Neural cell (in vitro differentiated cells): ENCODE results near the gene NEDD4L.

Source experiments
- CTCF ChIP-seq: fragments of 450-650 bp; IDR thresholded peaks from 2 replicates; pipeline ENCODE4 v1.5.1; 2014; ENCODE audit warnings: antibody characterized with exemption, mild to moderate bottlenecking, moderate library complexity; ENCODE audit not compliant: poor library complexity, severe bottlenecking
- EP300 ChIP-seq: fragments of 450-650 bp; conservative IDR thresholded peaks from 2 replicates; pipeline ENCODE4 v1.6.1; 2014; ENCODE audit warnings: antibody characterized with exemption, mild to moderate bottlenecking, moderate library complexity; ENCODE audit not compliant: poor library complexity, severe bottlenecking
- EZH2 ChIP-seq: fragments of 200-600, 300-800 bp; shearing (Covaris generic), sonication (generic); IDR thresholded peaks from 2 replicates; pipeline ENCODE4 v1.6.1; 2014; ENCODE audit warnings: antibody characterized with exemption, low read length, borderline replicate concordance, mild to moderate bottlenecking; ENCODE audit not compliant: insufficient read depth, poor library complexity, severe bottlenecking
- MXI1 ChIP-seq: fragments of 450-650 bp; conservative IDR thresholded peaks from 2 replicates; pipeline ENCODE4 v1.6.1; 2014; ENCODE audit warnings: antibody characterized with exemption, mild to moderate bottlenecking; ENCODE audit not compliant: poor library complexity, severe bottlenecking
- POLR2AphosphoS5 ChIP-seq: IDR thresholded peaks from 2 replicates; pipeline ENCODE4 v1.6.1; 2012
- REST ChIP-seq: IDR thresholded peaks from 2 replicates; pipeline ENCODE4 v1.6.1; 2012; ENCODE audit warnings: borderline replicate concordance
- SMC3 ChIP-seq: fragments of 450-650 bp; conservative IDR thresholded peaks from 2 replicates; pipeline ENCODE4 v1.6.1; 2014; ENCODE audit warnings: antibody characterized with exemption, mild to moderate bottlenecking, moderate library complexity; ENCODE audit not compliant: poor library complexity
- TAF1 ChIP-seq: IDR thresholded peaks from 2 replicates; pipeline ENCODE4 v1.6.1; 2012; ENCODE audit warnings: low read depth

- TF ChIP-seq MXI1: no peak
- no peak for TF ChIP-seq REST
- TF ChIP-seq POLR2AphosphoS5: no peak
- TF ChIP-seq EZH2: no peak
- TF ChIP-seq CTCF: no peak
- TF ChIP-seq SMC3: no peak
- TF ChIP-seq EP300: no peak
- TF ChIP-seq TAF1: no peak
Observed at GRCh38 chr18:58105206-58105887, 61.3 kb downstream of the NEDD4L start.
